Stimulated activated CD4-positive, alpha-beta T cell treated with anti-CD3 and anti-CD28 coated beads, TNF-alpha, amount 100 ng/mL, for 4 hours (primary cell): Measurements from ENCODE around the gene ENDOV.

Experiments
- DNase-seq, 3 experiments: peaks; one replicate each; pipeline ENCODE4 v3.0.0-alpha.2; 2020; ENCODE audit warnings: low read depth in 3 of 3

ENDOV gene

DNA sequence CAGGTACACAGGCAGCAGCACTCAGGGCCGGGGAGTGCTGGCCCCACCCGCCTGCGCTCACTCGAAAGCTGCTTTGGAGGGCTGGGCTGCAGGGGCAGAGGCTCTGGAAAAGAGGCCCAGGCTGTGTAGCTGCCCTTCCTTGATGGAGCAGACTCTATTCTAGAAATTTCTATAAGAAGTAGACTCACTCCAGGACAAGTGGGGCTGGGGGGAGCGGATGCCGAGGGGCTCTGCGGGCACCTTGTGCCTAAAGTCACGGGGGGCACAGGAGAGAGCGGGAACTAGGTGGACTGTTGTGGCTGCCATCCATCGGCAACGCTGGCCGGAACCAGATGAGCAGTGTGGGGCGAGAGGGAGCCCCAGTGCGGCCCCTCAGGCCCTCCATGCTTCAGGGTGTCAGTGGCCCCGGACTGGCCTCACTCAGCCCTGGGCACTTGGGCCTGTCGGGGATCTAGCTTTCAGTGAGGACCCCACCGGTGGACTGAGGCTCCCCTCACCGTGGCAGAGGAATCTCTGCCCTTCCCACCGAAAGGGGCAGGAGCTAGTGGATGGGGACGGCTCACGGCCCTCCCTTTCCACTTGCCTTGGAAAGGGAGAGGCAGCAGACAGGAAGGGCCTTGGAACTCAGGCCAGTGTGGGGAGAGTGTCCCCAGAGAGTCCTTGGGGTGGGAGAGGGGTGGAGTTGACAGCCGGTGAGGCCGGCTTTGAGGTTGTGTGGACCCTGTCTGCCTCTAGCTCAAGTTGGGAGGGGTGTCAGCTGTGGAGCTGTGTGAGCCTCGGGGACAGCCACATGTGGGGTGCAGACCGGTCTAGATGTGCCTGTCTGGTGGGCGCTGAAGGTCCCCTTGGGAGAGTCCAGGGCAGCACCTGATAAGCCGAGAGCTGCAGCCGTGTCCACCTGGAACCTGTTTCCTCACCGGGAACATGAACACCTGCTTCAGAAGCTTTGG lies 16.6 kb downstream of the ENDOV start:
- DNase-seq, result no peak

DNA sequence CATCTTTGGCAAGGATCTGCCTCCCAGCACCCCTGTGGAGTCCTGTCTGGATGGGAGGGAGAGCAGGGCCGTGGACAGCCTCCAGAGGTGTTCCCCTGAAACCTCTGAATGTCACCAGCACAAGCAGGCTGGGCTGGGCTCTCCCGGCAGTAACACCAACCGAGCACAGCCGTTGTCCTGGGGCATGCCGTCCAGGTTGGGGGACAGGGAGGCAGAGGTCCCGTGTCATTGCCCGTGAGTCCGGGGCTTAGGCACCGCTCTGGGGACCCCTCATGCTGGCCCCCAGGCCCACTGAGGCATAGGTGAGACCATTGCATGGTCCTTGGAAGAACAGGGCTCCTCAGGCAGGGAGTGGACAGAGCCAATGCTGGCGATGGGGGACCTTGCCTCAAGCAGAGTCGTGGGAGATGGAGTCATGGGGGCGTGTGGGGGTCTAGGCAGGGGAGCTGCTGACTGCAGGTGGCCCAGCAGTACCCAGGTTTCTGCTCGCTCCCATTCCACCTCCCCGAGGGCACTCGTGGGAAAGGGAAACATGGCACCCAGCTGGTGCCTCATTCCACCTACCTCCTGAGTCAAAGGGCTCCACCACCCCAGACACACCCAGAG lies 17.5 kb downstream of the ENDOV start:
- no peak for DNase-seq

DNA sequence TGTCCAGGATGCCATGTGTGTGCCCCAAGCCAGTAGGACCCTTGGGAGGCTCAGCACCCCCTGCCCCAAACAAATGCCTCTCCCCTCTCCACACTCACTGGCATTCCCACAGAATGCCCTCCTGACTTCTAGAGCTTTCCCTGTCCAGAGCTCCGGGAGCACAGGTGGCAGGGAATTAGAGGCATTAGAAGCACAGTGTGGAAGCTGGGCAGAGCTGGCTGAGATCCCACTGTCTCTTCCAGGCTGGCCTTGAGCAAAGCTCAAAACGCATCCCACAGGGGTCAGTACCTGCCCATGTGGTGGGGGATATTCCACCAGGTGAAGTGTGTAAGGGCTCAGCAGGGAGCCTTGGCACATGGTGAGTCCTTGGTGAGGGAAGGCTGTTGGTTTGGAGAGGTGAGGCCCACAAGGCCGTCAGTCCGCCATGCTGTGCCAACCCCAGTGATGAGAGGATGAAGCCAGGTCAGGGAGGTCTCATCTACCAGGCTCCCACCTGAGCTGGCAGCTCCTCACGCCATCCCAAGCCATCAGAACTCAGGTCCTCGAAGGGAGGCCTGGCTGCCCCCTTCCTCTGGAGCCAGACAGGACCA lies 18.1 kb downstream of the ENDOV start:
- DNase-seq, result no peak

DNA sequence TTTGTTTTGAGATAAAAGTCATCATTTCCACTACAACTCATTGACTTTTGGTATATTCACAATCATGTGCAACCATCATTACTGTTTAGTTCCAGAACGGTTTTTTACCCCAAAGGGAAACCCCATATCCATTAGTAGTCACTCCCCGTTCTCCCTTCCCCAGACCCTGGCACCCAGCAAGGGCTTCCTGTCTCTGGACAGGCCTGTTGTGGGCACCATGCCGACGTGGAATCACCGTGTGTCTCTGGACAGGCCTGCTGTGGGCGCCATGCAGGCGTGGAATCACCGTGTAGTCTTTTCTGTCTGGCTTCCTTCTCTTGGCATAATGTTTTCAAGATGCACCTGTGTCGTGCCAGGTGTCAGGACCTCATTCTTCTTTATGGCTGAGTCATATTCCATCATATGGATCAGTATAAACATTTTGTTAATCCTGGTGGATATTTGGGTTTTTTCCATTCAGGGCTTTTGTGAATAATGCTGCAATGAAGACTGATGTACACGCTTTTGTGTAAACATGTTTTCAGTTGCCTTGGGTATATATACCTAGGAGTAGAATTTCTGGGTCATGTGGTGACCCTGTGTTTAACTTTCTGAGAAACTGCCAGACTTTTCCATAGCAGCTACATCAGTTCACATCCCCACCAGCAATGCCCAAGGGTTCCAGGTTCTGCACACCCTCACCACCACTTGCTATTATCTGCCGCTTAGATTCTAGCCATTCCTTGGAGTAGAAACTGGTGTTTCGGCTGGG lies 19.1 kb downstream of the ENDOV start:
- DNase-seq, result no peak

DNA sequence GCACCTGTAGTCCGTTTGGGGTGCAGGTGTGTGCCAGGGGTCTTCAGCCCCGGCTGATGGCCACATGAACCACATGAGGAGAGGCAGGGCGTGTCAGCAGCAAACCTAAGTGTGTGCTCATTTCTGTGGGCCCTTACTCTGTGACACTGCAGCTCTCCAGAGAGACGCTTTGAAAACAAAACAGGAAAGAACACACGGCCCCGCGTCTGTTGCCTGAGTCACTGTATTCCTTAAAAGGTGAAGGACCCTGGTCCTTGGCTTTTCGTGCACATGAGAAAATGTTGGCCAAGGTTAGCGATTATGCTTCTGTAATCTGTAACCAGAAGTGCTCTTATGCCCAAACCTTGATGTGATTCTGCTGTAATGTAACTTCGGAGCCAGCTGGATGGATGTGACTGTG lies 22.6 kb downstream of the ENDOV start:
- no peak for DNase-seq

DNA sequence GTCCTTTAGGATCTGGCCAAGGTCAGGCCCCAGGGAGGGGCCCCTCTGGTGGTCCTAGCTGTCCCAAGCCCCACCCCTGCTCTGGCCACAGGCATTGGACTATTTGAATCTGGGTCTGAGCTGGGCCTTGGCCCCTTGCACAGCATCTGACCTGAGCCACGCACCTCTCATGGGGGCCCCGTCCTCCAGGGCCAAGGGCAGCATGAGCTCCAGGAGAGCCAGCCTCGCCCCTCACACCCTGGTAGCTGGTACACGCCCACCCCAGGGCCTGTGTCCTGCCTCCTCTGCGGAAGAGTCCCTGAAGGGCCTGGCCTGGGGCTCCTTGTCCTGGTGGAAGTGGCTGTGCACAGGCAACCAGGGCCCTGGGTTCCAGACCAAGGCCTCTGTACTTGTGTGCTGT lies 23.8 kb downstream of the ENDOV start:
- DNase-seq, result no peak

DNA sequence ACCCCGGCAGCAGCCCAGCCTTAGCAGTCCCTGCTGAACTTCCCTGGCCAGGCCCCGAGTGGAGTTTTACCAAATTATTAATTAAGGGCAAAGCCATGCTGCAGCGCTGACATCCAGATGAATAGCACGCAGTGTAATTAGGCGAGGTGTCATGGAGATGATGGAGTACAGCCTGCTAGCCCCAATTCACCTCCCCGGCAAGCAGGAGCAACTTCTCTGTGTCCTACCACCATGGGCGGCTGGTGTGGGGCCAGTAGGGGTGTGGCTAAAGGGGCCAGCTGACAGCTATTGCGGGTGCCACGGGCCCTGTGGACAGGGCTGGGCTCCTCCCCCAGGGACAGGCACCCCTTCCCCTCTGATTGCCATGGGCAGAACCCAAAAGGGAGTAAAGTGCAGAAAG lies 24.5 kb downstream of the ENDOV start:
- DNase-seq, result no peak

DNA sequence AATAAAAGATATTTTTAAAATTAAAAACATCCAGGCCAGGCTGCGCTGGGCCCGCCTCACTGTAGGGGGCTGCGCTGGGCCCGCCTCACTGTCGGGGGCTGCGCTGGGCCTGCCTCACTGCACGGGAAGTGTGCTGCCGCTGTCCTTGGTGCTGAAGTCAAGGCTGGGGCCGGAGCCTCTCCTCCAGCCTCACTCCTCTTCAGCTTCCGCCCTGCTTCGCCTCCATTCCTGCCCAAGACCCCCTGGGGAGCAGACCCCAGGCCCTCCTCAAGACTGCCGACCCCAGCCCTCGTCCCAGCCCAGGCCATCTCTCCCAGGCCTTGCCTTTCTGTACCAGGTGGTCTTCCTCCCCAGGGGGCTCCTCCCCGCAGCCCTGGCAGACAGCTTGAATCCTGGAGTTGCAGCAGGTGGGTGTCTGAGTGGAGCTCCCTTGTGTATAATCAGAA lies 26.2 kb downstream of the ENDOV start:
- peak in 1 of 3 experiments; percentile 29 for DNase-seq

DNA sequence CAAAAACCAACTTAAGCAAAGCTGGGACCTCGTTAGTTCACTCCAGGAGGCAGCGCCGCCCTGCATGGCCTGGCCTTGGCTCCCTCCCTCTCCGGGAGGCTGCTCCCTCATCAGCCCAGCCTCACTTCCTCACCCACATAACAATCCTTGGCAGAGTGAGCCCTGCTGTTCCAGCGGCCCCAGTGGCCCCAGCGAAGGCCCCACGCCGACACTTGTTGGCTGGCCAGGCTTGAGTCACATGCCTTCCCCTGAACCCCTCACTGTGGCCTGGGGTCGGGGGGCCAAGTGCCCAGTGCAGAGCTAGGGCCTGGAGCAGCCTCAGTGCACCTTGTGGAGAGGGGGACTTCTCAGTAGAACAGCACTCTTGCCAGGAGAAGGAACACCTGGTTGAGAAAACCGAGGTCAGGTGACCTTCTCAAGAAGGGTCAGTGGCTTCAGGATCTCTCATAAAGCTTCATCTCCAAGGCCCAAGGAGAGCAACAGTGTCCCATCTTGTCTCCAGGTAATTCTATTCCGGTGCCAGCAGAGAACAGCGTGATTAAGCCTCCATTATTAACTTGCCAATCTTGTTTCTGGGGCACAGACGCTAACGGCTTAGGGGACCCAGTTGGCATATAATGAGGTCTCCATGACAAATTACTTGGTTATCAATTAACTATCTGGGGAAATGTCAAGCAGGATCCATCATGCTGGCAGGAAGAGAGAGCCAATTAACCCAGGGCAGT lies 26.8 kb downstream of the ENDOV start:
- no peak for DNase-seq

DNA sequence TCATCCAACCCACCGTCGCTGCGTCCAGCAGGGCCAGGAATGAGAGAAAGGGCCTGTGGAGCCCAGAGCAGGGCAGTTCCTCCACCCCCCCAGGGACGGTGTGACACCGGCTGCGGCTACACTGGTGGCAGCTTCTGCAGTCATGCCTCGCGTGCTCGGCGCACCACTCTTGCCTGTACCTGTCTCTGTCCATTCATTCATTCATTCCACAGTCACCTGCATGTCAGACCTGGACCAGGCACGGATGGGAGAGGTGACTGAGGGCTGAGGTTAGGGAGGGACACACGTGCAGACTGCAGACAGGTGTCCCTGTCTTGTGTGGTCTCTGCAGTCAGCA lies 27.3 kb downstream of the ENDOV start:
- DNase-seq, result no peak

DNA sequence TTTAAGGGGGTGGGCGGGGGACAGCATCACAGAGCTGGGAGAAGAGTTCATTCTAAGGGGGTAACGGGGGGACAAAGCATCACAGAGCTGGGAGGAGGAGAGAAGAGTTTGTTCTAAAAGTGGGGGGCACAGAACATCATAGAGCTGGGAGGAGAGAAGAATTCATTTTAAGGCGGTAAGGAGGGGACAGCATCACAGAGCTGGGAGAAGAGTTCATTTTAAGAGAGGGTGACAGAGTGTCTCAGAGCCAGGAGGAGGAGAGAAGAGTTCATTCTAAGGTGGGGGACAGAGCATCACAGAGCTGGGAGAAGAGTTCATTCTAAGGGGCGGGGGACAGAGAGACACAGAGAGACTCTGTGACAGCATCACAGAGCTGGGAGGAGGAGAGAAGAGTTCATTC lies 27.8 kb downstream of the ENDOV start:
- no peak for DNase-seq

DNA sequence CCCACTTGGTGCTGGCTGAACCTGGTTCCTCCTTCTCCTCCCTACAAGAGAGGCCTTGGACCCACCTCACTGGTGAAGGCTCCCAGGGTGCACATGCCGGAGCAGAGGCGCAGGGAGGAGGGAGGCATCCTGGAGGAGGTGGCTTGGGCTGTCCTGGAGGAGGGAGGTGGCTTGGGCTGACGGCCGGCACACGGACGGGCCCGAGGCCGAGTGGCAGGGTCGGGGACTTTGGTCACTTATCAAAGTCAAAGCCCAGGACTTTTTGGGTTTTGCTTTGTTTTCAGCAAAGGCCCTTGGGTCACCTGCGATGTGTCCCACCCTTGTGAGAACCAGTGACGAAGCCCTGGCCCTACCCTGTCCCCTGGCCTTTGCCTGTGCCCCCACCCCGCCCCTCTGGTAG lies 28.5 kb downstream of the ENDOV start:
- DNase-seq, result no peak

DNA sequence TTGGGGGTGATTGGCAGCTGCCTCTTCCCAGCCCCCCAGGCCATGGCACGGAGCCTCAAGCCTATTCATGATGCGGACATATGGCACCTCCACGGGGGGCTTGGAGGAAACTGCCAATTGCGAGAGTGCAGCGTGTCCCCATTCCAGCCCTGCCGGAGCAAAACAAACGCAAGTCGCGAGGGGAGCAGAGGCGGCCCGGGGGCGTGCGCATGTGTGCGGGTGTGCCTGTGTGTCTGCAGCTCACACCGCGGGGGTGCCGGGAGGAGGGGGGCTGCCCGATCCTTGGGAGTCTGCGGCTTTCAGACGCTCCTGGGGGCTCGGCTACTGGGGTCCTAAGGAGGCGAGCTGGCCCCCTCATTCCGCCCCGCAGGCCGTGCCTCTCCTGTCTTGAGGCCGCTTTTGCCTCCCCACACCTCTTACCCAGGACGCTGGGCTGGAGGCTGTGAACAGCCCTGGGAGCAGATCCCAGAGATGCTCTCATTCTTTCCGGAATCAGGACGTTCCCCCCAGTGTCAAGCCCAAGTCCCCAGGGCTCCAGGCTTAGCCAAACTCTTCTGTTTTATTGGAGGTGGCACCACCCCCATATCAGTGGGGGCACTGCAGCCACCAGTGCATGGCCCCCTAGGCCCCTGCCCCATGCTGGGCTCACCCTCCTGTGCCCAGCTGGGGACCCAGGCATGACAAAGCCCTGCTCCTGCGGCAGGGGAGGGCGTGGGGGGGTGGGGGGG lies 29.1 kb downstream of the ENDOV start:
- no peak for DNase-seq

DNA sequence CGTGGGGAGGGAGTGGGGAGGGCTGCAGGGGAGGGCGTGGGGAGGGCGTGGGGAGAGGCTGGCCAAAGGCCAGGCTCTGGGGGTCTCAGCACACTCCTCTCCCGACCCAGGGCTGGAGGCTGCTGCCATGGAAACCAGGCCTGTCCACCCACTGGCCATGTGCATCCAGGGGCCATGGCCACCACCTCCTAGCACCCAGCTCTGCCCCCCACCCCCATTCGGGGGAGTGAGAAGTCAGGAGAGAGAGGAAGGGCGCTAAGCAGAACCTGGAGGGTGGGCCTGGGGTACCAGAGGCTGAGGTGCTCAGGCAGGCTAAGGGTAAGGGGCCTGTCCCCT lies 29.6 kb downstream of the ENDOV start:
- no peak for DNase-seq

DNA sequence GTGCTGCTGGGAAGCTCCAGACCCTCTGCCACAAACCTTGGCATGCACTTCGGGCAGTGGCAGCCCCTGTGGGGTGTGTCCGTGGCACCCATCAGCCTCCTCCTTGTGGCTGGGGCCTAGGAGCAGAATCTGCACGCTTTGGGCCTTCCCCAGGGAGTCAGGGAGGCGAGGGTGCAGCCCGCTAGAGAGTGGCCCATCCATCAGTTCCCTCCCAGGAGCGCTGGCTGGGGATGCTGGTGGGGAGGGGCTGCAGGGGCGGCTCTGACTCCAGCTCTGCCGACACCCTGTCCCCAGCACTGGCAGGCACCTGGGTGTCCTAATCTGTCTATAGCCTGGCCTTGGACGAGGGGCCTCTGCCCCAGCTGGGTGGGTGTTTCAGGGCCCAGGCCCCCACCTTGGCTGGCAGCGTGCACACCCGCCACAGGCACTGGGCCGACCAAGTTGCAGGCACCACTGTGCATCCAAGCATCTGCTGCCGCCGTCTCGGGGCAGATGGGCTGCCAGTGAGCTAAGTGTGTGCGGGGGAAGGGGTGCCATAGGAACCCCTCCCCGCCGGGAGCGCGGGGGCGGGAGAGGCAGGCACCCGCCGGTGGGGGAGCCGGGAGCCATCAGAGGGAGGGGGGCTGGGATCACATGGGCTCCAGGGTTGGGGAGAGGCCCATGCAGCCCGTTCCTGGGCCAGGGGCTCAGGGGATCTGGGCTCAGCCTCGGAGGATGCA lies 30.2 kb downstream of the ENDOV start:
- no peak for DNase-seq

DNA sequence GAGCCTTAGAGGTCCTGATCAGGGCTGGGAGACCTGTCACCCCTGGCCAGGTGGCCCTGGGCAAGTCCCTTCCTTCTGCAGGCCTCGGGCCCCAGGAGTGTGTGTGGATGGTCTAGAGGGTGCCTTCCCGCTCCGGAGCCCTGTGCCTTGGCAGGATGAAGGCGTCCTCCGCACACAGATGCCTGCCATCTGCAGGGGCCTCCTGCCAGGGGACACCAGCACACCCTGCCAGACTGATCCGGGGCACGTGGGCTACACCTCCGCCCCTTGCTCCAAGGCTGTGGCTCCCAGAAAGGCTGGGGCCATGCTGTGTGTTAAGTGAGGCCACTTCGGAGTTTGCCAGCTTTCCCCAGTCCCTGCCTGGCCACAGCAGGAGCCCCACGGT lies 30.8 kb downstream of the ENDOV start:
- no peak for DNase-seq

DNA sequence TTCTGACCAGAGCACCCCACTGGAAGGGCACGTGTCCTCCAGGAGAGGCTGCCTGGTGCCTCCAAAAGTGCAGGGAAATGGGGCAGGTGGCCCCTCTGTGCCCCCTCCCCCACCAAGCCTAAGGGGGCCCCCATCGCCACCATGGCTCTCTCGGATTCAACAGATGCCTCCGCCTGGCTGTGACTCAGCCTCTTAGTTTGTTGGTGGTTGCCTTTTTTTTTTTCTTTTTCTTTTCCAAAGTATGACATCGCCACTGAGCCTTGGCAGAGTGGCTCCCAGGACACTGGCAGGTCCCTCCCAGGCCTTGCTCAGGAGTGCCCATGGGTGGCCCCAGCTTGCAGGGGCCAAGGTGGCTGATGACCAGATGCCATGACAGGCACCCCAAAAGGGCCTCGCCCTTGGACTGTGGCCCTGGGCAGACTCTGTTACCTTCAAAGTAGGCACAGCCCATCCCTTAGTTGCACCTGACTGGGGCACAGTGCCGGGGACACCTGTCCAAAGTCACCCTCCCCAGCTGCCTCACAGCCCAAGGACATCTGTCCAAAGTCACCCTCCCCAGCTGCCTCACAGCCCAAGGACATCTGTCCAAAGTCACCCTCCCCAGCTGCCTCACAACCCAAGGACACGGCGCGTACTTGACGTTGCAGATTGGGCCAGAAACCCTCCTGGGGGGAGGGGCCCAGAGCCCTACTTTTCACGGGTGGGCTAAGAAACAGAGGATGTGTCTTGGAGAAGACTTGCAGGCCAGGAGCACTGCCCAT lies 31.9 kb downstream of the ENDOV start:
- no peak for DNase-seq

DNA sequence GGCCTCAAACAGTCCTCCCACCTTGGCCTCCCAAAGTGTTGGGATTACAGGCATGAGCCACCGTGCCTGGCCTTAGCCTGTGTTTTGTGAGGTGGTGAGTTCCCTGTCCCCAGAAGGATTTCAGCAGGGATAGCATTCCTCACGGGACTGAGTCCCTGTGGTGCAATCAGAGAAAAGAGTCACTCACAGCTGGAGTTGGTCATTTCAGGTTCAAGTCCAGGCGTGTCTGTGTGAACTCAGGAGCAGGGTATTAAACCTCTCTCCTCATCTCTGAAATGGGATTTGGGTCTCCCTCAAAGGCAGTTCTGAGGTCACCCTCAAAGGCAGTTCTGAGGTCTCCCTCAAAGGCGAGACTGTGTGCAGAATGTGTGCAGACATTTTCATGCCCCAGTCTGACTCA lies 32.8 kb downstream of the ENDOV start:
- DNase-seq, result no peak

DNA sequence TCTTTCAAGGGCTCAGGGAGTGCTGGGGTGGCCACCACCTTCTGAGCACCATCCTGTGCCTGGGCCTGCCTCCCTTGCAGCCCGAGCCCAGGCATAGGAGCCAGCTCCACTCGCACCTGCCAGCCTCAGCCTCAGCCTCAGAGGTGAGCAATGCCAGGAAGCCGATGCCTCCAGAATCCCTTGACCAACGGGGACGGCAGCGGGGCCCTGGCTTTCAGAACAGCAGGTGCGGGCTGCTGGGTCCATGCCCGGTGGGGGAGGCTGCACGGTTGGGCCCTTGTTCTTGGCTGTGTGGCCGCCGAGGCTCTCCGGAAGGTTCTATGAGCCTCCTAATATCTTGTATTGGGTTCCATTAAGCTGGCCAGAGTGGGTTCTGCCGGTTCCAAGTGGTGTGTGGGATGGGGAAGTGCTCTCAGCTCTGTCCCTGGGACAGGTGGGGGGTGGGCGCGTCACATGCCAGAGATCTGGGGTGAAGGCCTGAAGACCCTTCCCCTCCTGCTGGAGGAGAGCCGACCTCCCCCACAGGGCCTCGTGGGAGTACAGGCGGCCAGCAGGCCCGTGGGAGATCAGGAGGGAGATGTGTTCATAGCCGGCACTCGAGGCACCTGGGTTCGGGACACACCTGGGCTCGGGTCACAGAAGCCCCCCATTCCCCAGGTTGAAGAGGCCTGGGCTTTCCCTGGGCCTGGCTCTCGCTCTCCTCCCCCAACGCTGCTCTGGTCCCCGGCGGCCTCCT lies 34.4 kb downstream of the ENDOV start:
- no peak for DNase-seq
